ENCODE results near the gene PARP2.
A peak's percentile ranks its signal among the peaks of the same experiment; 100 is the strongest.
"Not testable (repeated sequence)": the region's sequence is repeated elsewhere in the genome, so short reads cannot be mapped to it uniquely, and the experiment has no call there.

PARP2 gene

DNA sequence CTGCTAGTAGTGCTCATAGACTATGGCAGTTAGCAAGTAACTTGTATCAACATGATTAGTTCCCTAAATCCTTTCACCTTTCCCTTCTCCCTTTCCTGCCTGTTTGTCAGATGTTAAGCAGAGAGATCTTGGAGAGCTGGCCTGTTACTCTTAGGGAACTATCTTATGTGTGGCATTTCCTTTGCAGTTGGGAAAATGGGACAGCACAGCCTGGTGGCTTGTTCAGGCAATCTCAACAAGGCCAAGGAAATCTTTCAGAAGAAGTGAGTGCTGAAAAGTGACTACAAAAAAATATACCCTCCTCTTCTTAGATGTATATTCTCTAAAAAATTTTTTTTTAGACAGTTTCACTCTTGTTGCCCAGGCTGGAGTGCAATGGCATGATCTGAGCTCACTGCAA, 7.4 kb downstream of the PARP2 start:
- H3K27me3 ChIP-seq (replicated peaks; ENCODE audit: insufficient read depth, low read length) = no peaks in the 10 kb centered on the region
- no peaks in the 10 kb centered on the region for H4K20me1 ChIP-seq (ENCODE audit: insufficient read depth, low read length)
- no peak overlapping the region for H2AFZ ChIP-seq (ENCODE audit: low read length)
- no peak overlapping the region for H3K4me2 ChIP-seq (ENCODE audit: low read depth, low read length)
- no peaks in the 10 kb centered on the region for H3F3A ChIP-seq (ENCODE audit: insufficient read depth, low read length)
- H3K9ac ChIP-seq (ENCODE audit: low read length) = no peak overlapping the region
- no peak for TF ChIP-seq EZH2phosphoT487 (IDR thresholded peaks at IDR 0.05; ENCODE audit: low read length)
- TF ChIP-seq, protein P1, sequence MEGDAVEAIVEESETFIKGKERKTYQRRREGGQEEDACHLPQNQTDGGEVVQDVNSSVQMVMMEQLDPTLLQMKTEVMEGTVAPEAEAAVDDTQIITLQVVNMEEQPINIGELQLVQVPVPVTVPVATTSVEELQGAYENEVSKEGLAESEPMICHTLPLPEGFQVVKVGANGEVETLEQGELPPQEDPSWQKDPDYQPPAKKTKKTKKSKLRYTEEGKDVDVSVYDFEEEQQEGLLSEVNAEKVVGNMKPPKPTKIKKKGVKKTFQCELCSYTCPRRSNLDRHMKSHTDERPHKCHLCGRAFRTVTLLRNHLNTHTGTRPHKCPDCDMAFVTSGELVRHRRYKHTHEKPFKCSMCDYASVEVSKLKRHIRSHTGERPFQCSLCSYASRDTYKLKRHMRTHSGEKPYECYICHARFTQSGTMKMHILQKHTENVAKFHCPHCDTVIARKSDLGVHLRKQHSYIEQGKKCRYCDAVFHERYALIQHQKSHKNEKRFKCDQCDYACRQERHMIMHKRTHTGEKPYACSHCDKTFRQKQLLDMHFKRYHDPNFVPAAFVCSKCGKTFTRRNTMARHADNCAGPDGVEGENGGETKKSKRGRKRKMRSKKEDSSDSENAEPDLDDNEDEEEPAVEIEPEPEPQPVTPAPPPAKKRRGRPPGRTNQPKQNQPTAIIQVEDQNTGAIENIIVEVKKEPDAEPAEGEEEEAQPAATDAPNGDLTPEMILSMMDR (IDR thresholded peaks at IDR 0.05; ENCODE audit: low read length) = peak; percentile 14
- no peak for TF ChIP-seq EZH2 (optimal IDR thresholded peaks at IDR 0.05; ENCODE audit: low read depth, low read length)
- no peak overlapping the region for H3K27ac ChIP-seq (ENCODE audit: low read length)
- H3K9me3 ChIP-seq (replicated peaks; ENCODE audit: insufficient read depth, low read length) = no peaks in the 10 kb centered on the region
- no peaks in the 10 kb centered on the region; the same call in 1 of the 2 replicates for H3K36me3 ChIP-seq (replicated peaks; ENCODE audit: insufficient read depth, low read length)
- no peak overlapping the region for H3K4me3 ChIP-seq (ENCODE audit: low read length)
- DNase-seq = no peak
- H3K4me1 ChIP-seq (ENCODE audit: low read length) = no peaks in the 10 kb centered on the region
- H3K79me2 ChIP-seq (ENCODE audit: low read length) = no peaks in the 10 kb centered on the region
- H3K9me2 ChIP-seq (replicated peaks; ENCODE audit: insufficient read depth, low read length) = no peaks in the 10 kb centered on the region

DNA sequence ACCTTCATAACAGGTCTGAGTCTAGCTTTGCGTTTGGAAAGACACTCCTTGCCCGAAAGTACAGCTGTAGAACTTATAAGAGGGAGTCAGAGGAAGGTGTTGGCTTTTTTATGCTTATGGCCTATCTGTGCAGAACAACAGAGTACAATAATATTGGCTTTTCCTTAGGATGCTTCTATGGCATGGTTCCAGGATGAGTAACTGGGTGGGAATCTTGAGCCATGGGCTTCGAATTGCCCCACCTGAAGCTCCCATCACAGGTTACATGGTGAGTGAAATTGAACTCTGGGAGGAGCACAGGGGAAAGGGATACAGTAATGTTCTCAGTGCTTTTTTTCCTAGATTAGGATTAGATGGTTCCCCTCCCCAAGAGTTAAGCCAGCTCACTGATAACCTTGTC, 13.0 kb downstream of the PARP2 start:
- Histone ChIP-seq H3F3A (ENCODE audit: insufficient read depth, low read length) (no peaks in the 10 kb centered on the region), H3K4me2 (ENCODE audit: low read depth, low read length) (no peak overlapping the region), H2AFZ (ENCODE audit: low read length) (no peak overlapping the region), H3K36me3 (replicated peaks; ENCODE audit: insufficient read depth, low read length) (no peaks in the 10 kb centered on the region), H3K9me3 (replicated peaks; ENCODE audit: insufficient read depth, low read length) (no peaks in the 10 kb centered on the region), H3K9me2 (replicated peaks; ENCODE audit: insufficient read depth, low read length) (no peaks in the 10 kb centered on the region), H3K27ac (ENCODE audit: low read length) (no peak overlapping the region), H3K27me3 (replicated peaks; ENCODE audit: insufficient read depth, low read length) (no peaks in the 10 kb centered on the region), H3K4me1 (ENCODE audit: low read length) (no peaks in the 10 kb centered on the region), H3K9ac (ENCODE audit: low read length) (no peak overlapping the region), H3K4me3 (ENCODE audit: low read length) (no peak overlapping the region), H3K79me2 (ENCODE audit: low read length) (no peaks in the 10 kb centered on the region), H4K20me1 (ENCODE audit: insufficient read depth, low read length) (no peaks in the 10 kb centered on the region)
- no peak for DNase-seq
- TF ChIP-seq EZH2phosphoT487 (IDR thresholded peaks at IDR 0.05; ENCODE audit: low read length) (no peak), EZH2 (optimal IDR thresholded peaks at IDR 0.05; ENCODE audit: low read depth, low read length) (no peak)
- TF ChIP-seq, protein P1 (IDR thresholded peaks at IDR 0.05; ENCODE audit: low read length) = no peak

DNA sequence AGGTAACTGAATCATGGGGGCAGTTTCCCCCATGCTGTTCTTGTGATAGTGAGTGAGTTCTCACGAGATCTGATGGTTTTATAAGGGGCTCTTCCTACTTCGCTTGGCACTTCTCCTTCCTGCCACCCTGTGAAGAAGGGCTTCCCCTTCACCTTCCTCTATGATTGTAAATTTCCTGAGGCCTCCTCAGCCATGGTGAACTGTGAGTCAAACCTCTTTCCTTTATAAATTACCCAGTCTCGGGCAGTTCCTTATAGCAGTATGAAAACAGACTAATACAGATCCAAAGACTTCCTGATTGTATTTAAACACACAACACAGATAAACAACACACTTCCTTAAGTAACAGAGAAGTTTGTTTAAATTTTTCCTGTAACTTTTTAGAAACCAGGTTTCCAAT, 15.0 kb downstream of the PARP2 start:
- H3K9ac ChIP-seq (ENCODE audit: low read length); DNase-seq; H3K36me3 ChIP-seq (replicated peaks; ENCODE audit: insufficient read depth, low read length): not testable (repeated sequence)

DNA sequence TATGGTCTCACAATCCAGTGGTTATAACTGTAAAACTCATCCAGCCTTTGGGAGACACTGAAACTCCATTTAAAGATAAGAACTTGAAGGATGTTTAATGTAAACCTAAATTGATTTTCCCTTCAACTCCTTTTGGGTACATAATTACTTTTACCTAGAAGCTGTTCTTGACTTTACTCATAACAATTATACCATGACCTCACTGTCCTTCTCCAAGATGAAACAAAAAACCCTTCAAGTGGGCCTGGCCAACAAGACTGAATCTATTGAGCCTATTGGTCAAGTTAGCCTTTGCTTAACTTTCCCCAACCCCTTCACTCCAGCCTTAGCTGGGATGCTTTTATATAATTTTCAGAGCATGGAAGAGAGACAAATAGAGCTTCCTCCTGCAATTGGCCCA, 22.5 kb downstream of the PARP2 start:
- H3K9me2 ChIP-seq (replicated peaks; ENCODE audit: insufficient read depth, low read length) = no peaks in the 10 kb centered on the region
- no peak overlapping the region for H2AFZ ChIP-seq (ENCODE audit: low read length)
- H3K4me1 ChIP-seq (ENCODE audit: low read length) = no peaks in the 10 kb centered on the region
- H3K27ac ChIP-seq (ENCODE audit: low read length) = no peak overlapping the region
- no peak overlapping the region for H3K4me3 ChIP-seq (ENCODE audit: low read length)
- no peaks in the 10 kb centered on the region for H3K27me3 ChIP-seq (replicated peaks; ENCODE audit: insufficient read depth, low read length)
- no peak overlapping the region for H3K9ac ChIP-seq (ENCODE audit: low read length)
- TF ChIP-seq, protein P1 (IDR thresholded peaks at IDR 0.05; ENCODE audit: low read length) = no peak
- no peak for TF ChIP-seq EZH2 (optimal IDR thresholded peaks at IDR 0.05; ENCODE audit: low read depth, low read length)
- TF ChIP-seq EZH2phosphoT487 (IDR thresholded peaks at IDR 0.05; ENCODE audit: low read length) = no peak
- no peaks in the 10 kb centered on the region for H3K9me3 ChIP-seq (replicated peaks; ENCODE audit: insufficient read depth, low read length)
- no peaks in the 10 kb centered on the region for H4K20me1 ChIP-seq (ENCODE audit: insufficient read depth, low read length)
- H3K36me3 ChIP-seq (replicated peaks; ENCODE audit: insufficient read depth, low read length) = no peaks in the 10 kb centered on the region
- no peak for DNase-seq
- no peaks in the 10 kb centered on the region for H3F3A ChIP-seq (ENCODE audit: insufficient read depth, low read length)
- no peak overlapping the region for H3K4me2 ChIP-seq (ENCODE audit: low read depth, low read length)
- H3K79me2 ChIP-seq (ENCODE audit: low read length) = no peaks in the 10 kb centered on the region

More for the DNA sequence above, 15.0 kb downstream of the PARP2 start:
- H3K79me2 ChIP-seq (ENCODE audit: low read length); H3K9me2 ChIP-seq (replicated peaks; ENCODE audit: insufficient read depth, low read length); H4K20me1 ChIP-seq (ENCODE audit: insufficient read depth, low read length); H3K27ac ChIP-seq (ENCODE audit: low read length); H2AFZ ChIP-seq (ENCODE audit: low read length); H3F3A ChIP-seq (ENCODE audit: insufficient read depth, low read length); H3K4me2 ChIP-seq (ENCODE audit: low read depth, low read length); H3K4me3 ChIP-seq (ENCODE audit: low read length); H3K9me3 ChIP-seq (replicated peaks; ENCODE audit: insufficient read depth, low read length); H3K27me3 ChIP-seq (replicated peaks; ENCODE audit: insufficient read depth, low read length); H3K4me1 ChIP-seq (ENCODE audit: low read length): not testable (repeated sequence)
